Spleen (tissue), 11 donors: ENCODE measurements around the gene ZNF652. TPM values are rescaled to one million over a fixed set of nuclear protein-coding genes. Genes with fewer than 3 reads are reported as not detected.
A peak's percentile ranks its signal among the peaks of the same experiment; 100 is the strongest.
"Not testable (repeated sequence)": the region's sequence is repeated elsewhere in the genome, so short reads cannot be mapped to it uniquely, and the experiment has no call there.

Source experiments
- DNase-seq: peaks from one replicate; pipeline ENCODE4 v3.0.0-alpha.2; 2020
- H3K27ac ChIP-seq, 8 donors: fragments of 200-600 bp; sonication (generic) in 7 of 8; 1 replicate in 4 of 8; 2 replicates in 4 of 8; pipeline versions ENCODE4 v1.5.0 to v1.8.0; 2016 to 2021; ENCODE audit warnings: inconsistent platforms in 4 of 8, mild to moderate bottlenecking in 4 of 8, moderate library complexity in 1 of 8
- H3K27me3 ChIP-seq, 7 donors: fragments of 200-600 bp; sonication (generic) in 6 of 7; replicated peaks in 1 of 7; 1 replicate in 4 of 7; 2 replicates in 3 of 7; pipeline versions ENCODE4 v1.5.0 to v1.8.0; 2016 to 2021; ENCODE audit warnings: inconsistent platforms in 3 of 7, mild to moderate bottlenecking in 1 of 7
- H3K36me3 ChIP-seq, 6 donors: fragments of 200-600 bp; sonication (generic) in 5 of 6; 1 replicate in 4 of 6; 2 replicates in 2 of 6; pipeline versions ENCODE4 v1.5.0 to v1.8.0; 2016 to 2021; ENCODE audit warnings: inconsistent platforms in 2 of 6
- H3K4me1 ChIP-seq, 6 donors: fragments of 200-600 bp; sonication (generic) in 5 of 6; 1 replicate in 3 of 6; 2 replicates in 3 of 6; pipeline versions ENCODE4 v1.5.0 to v1.8.0; 2016 to 2021; ENCODE audit warnings: inconsistent platforms in 3 of 6
- H3K4me3 ChIP-seq, 8 donors: fragments of 200-600 bp; sonication (generic) in 7 of 8; 1 replicate in 4 of 8; 2 replicates in 4 of 8; pipeline versions ENCODE4 v1.5.0 to v1.8.0; 2016 to 2021; ENCODE audit warnings: inconsistent platforms in 4 of 8, mild to moderate bottlenecking in 4 of 8, moderate library complexity in 2 of 8
- H3K9me3 ChIP-seq, 8 donors: fragments of 200-600 bp; sonication (generic) in 7 of 8; 1 replicate in 4 of 8; 2 replicates in 4 of 8; pipeline versions ENCODE4 v1.5.0 to v1.8.0; 2016 to 2021; ENCODE audit warnings: inconsistent platforms in 4 of 8
- POLR2A ChIP-seq, 3 donors: fragments of 450-650 bp; IDR thresholded peaks; one replicate each; pipeline ENCODE4 v1.5.1; 2017; ENCODE audit warnings: antibody characterized with exemption in 3 of 3, mild to moderate bottlenecking in 1 of 3
- POLR2AphosphoS5 ChIP-seq, 3 donors: sonication (generic); formaldehyde crosslinking; IDR thresholded peaks; one replicate each; pipeline ENCODE4 v1.5.1; 2017; ENCODE audit warnings: antibody characterized with exemption in 3 of 3
- WGBS, 5 donors: extraction: QIAGEN DNeasy Blood & Tissue Kit in 3 of 5; methylation state at CpG; one replicate each; pipeline versions ENCODE4 v1.1.5 to v1.1.7; 2013 to 2018; 5-methylcytosine and 5-hydroxymethylcytosine counted together
- intact Hi-C: fragments of 100-400 bp; cut with DNase I; formaldehyde crosslinking; loops from one replicate; pipeline ENCODE4 v1.15.0; 2023; ENCODE audit warnings: low total_unique reads
- polyA plus RNA-seq, 3 donors: library from polyadenylated mRNA; stranded (reverse); fragments of 200-250 nt; gene quantifications; one replicate each; pipeline ENCODE4 v1.2.1, GENCODE V29; 2013
- total RNA-seq, 7 donors: library from RNA; depleted of rRNA in 3 of 7; stranded (reverse); fragments of >200 nt in 3 of 7; fragmentation: NEBNext Ultra II Directional in 4 of 7; extraction: Animal tissue kit (Norgen Biotek cat#: 25700) in 4 of 7; gene quantifications; one replicate each; pipeline versions ENCODE4 v1.1.0 to v1.2.1, GENCODE V29; 2016 to 2021
- TF ChIP-seq, protein P1 (sequence below), 11 experiments: fragments of 200-600 bp in 7 of 11; fragments of 450-650 bp in 4 of 11; sonication (generic) in 4 of 11; IDR thresholded peaks in 8 of 11; conservative IDR thresholded peaks in 3 of 11; 1 replicate in 7 of 11; 2 replicates in 4 of 11; pipeline versions ENCODE4 v1.4.0 to v1.8.0; 2016 to 2021; ENCODE audit warnings: antibody characterized with exemption in 11 of 11, inconsistent platforms in 4 of 11, mild to moderate bottlenecking in 1 of 11
- donor health status: healthy with polysubstance abuse.
- donor health status: DM: no; HTN: no; CAD: no; lungs with moderate emphysema.
- donor health status: DM: no; HTN: no; CAD: no.
- donor health status: Bipolar disorder and iron deficiency.
- donor health status: healthy.
- donor health status: DM: no; HTN: no; CAD: no.
- donor health status: DM: yes; HTN: yes; CAD: no.

ZNF652 gene
- total and polyA plus RNA-seq, 10 donors = 18.2 to 73.9 (median 52.5) TPM

GRCh38 chr17:49365667-49366066, 3.6 kb upstream of the ZNF652 start:
- WGBS, 5 donors = 6 to 30% (median 13%) methylated on average over 2 of the region's 2 CpGs
- peak overlapping the region in 3 of 8 donors; percentile 12 to 15 (median 15) for H3K27ac ChIP-seq
- TF ChIP-seq, protein P1, sequence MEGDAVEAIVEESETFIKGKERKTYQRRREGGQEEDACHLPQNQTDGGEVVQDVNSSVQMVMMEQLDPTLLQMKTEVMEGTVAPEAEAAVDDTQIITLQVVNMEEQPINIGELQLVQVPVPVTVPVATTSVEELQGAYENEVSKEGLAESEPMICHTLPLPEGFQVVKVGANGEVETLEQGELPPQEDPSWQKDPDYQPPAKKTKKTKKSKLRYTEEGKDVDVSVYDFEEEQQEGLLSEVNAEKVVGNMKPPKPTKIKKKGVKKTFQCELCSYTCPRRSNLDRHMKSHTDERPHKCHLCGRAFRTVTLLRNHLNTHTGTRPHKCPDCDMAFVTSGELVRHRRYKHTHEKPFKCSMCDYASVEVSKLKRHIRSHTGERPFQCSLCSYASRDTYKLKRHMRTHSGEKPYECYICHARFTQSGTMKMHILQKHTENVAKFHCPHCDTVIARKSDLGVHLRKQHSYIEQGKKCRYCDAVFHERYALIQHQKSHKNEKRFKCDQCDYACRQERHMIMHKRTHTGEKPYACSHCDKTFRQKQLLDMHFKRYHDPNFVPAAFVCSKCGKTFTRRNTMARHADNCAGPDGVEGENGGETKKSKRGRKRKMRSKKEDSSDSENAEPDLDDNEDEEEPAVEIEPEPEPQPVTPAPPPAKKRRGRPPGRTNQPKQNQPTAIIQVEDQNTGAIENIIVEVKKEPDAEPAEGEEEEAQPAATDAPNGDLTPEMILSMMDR (IDR thresholded peaks at IDR 0.05 in 8 of 11, conservative IDR thresholded peaks at IDR 0.05 in 3 of 11) = peak in 1 of 11 experiments; percentile 13
- TF ChIP-seq POLR2AphosphoS5 (IDR thresholded peaks at IDR 0.05) = no peak
- intact Hi-C loops = loop anchor here (10.0 kb wide), 1 partner anchor 51 kb away; no protein-coding TSS in a partner anchor
- H3K4me1 ChIP-seq = peaks cover 2 to 44% (median 22%) of the 10 kb centered on the region in 6 donors
- no peak overlapping the region for H3K4me3 ChIP-seq
- H3K9me3 ChIP-seq = no peaks in the 10 kb centered on the region
- H3K36me3 ChIP-seq = no peaks in the 10 kb centered on the region
- H3K27me3 ChIP-seq = no peaks in the 10 kb centered on the region
- DNase-seq = no peak

- H3K4me3 ChIP-seq, H3K36me3 ChIP-seq, H3K27me3 ChIP-seq, H3K9me3 ChIP-seq, DNase-seq: not testable (repeated sequence)
- 91 to 98% (median 95%) methylated on average over 10 of the region's 10 CpGs for WGBS, 5 donors
- Histone ChIP-seq H3K4me1 (peaks cover 2 to 45% (median 27%) of the 10 kb centered on the region in 6 donors), H3K27ac (peak overlapping the region in 3 of 8 donors; percentile 12 to 15 (median 15))
- intact Hi-C loops = loop anchor here (10.0 kb wide), 1 partner anchor 50 kb away; no protein-coding TSS in a partner anchor
Measured at GRCh38 chr17:49365126-49365525, 3.1 kb upstream of the ZNF652 start.

- H3K27me3 ChIP-seq = no peaks in the 10 kb centered on the region
- TF ChIP-seq, protein P1 (IDR thresholded peaks at IDR 0.05 in 8 of 11, conservative IDR thresholded peaks at IDR 0.05 in 3 of 11) = no peak
- no peak for TF ChIP-seq POLR2A (IDR thresholded peaks at IDR 0.05)
- TF ChIP-seq POLR2AphosphoS5 (IDR thresholded peaks at IDR 0.05) = no peak
- H3K9me3 ChIP-seq = no peaks in the 10 kb centered on the region
- intact Hi-C loops = loop anchor here (10.0 kb wide), 1 partner anchor 49 kb away; no protein-coding TSS in a partner anchor
- no peak overlapping the region for H3K27ac ChIP-seq
- WGBS, 5 donors = 92 to 96% (median 95%) methylated on average over 2 of the region's 2 CpGs
- H3K4me1 ChIP-seq = peaks cover 9 to 55% (median 37%) of the 10 kb centered on the region in 6 donors
- no peaks in the 10 kb centered on the region for H3K36me3 ChIP-seq
- DNase-seq = no peak
- no peak overlapping the region for H3K4me3 ChIP-seq
Measured at GRCh38 chr17:49364119-49364518, 2.1 kb upstream of the ZNF652 start.

DNA sequence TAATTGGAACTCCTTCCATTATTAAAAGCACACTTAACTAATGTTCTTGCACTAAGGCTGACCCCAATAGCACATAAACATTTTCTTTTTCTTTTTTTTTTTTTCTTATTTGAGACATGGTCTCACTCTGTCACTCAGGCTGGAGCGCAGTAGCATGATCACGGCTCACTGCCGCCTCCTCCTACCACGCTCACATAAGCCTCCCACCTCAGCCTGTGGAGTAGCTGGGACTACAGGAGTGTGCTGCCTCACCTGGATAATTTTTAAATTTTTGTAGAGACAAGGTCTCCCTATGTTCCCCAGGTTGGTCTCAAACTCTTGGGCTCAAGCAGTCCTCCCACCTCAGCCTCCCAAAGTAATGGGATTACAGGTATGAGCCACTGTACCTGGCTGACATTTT, 1.2 kb upstream of the ZNF652 start:
- no peak for DNase-seq
- H3K36me3 ChIP-seq = no peaks in the 10 kb centered on the region
- intact Hi-C loops = loop anchor here (10.0 kb wide), 1 partner anchor 48 kb away; no protein-coding TSS in a partner anchor
- H3K4me3 ChIP-seq = no peak overlapping the region
- TF ChIP-seq POLR2AphosphoS5 (IDR thresholded peaks at IDR 0.05) (no peak), POLR2A (IDR thresholded peaks at IDR 0.05) (no peak)
- TF ChIP-seq, protein P1 (IDR thresholded peaks at IDR 0.05 in 8 of 11, conservative IDR thresholded peaks at IDR 0.05 in 3 of 11) = no peak
- WGBS, 5 donors = 90 to 99% (median 94%) methylated on average over 4 of the region's 4 CpGs
- H3K27ac ChIP-seq = peak overlapping the region in 4 of 8 donors; percentile 94 to 99 (median 96)
- H3K9me3 ChIP-seq = no peaks in the 10 kb centered on the region
- H3K27me3 ChIP-seq = no peaks in the 10 kb centered on the region
- peaks cover 17 to 57% (median 40%) of the 10 kb centered on the region in 6 donors for H3K4me1 ChIP-seq
